GM19395 (cell line): ENCODE measurements around the gene UPB1.

Source experiments
- ATAC-seq: cut with Tn5 transposase; IDR thresholded peaks from one replicate; pipeline ENCODE4 v1.9.1; 2021; ENCODE audit warnings: mild to moderate bottlenecking, moderate library complexity; ENCODE audit not compliant: unreplicated experiment

Gene UPB1

DNA sequence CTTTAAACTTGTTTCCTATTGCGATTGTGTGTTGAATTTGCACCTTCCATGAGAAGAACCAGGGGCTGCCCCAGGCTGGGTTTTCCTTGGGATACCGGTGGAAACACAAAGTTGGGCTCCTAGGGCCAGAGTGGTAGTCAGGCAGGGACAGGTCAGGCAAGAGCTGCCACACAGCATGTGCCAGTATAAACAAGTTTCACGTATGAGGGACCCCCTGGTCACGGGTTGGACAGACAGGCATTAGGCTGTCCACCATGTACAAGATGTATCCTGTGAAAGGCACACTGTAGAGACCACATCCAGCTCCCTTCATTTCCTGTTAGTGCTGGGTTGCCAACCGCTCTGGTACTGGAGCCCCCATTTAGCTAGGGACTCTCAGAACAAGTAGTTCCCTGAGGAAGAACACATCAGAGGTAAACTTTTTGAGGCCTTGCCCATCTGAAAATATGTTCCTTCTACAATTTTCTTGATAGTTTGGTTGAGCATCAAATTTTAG is 8.8 kb downstream of the UPB1 start:
- ATAC-seq: no peak

- ATAC-seq: no peak
Measured at GRCh38 chr22:24504540-24504939, 9.4 kb downstream of the UPB1 start.

DNA sequence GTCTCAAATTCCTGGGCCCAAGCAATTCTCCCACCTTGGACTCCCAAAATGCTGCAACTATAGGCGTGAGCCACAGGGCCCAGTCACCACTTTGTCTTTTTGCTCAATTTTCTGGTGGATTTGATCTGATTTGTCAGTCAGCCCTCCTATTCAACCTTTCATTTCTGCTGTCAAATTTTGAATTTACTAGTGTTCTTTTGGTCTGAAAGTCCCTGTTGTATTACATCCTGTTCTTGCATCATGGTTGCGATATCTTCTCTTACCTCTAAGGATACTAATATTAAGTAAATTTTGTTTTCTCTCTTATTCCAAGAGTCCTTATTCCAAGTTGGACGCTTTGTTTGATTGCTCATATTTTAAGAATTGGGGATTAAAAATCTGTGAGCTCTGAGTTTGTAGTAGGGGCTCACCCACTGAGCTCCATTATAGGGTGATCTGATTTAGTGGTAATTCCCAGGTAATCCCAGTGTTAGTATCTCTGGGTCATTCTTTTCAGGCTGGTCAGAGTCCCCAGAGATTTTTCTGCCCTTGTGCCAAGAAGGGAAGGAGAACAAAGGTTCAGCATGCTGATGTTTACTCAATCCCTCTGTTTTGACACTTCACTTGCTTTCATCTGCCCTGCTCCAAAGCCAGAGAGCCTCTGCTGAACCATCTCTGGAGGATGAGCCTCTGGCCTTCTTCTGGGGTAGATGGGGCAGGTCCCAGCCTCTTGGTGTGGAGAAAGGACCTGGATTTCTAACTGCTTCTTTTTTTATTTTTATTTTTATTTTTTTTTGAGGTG is 10.0 kb downstream of the UPB1 start:
- no peak for ATAC-seq

- no peak for ATAC-seq
Measured at GRCh38 chr22:24506802-24507438, 11.8 kb downstream of the UPB1 start.

GRCh38 chr22:24507716-24508115 is 12.6 kb downstream of the UPB1 start:
- no peak for ATAC-seq

- no peak for ATAC-seq
Measured at GRCh38 chr22:24510637-24511625, 15.8 kb downstream of the UPB1 start.

DNA sequence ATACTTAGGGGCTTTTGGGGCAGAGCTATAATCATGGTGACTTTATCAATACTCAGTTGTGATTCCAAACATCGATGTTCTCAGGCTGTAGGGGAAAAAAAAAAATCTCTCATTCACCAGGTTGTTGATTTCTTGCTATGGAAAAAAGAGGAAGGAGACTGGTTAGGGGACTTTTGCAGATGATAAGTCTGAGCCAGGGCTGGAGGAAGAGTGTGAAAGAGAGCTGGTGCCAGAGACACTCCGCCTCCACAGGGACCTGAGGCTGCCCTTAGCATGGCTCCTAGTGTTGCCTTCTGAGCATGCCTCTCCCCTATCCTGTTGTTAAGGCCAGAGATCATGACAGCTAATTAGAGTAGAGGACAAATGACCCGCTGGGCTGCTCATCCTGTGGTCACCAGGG is 16.9 kb downstream of the UPB1 start:
- no peak for ATAC-seq

GRCh38 chr22:24513378-24514240 is 18.5 kb downstream of the UPB1 start:
- no peak for ATAC-seq

GRCh38 chr22:24514241-24515026 is 19.3 kb downstream of the UPB1 start:
- no peak for ATAC-seq

DNA sequence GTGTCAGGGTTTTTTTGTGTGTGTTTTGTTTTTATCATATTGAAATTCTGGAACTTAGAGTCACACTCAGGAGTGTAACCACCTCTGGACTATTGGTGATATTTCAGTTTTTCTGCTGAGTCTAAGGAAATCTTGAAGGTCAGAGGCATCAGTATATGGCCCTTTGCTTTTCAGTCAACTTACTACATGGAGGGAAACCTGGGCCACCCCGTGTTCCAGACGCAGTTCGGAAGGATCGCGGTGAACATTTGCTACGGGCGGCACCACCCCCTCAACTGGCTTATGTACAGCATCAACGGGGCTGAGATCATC is 19.9 kb downstream of the UPB1 start:
- no peak for ATAC-seq

DNA sequence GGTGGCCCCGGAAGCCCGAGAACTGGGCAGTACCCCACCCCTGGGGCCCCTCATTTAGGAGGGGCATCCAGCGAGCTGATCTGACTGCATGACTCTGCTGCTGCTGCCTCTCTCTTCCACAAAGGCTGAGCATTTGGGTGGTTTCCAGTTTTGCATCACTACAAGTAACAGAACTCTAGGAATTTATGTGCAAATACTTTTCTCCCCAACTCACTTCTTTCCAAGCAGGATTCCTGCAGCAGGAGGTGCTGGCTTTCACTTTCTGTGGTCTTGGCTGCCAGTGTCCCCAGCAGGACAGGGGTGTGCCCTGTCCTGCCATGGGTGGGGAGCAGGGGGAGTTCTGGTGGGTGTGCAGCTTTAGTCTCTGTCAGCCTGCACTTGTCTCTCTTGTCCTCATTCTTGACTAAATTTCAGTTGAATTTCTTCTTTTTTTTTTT is 21.2 kb downstream of the UPB1 start:
- ATAC-seq: no peak

- no peak for ATAC-seq
Measured at GRCh38 chr22:24517446-24517845, 22.3 kb downstream of the UPB1 start.

- ATAC-seq: no peak
Measured at GRCh38 chr22:24518228-24518627, 23.1 kb downstream of the UPB1 start.

DNA sequence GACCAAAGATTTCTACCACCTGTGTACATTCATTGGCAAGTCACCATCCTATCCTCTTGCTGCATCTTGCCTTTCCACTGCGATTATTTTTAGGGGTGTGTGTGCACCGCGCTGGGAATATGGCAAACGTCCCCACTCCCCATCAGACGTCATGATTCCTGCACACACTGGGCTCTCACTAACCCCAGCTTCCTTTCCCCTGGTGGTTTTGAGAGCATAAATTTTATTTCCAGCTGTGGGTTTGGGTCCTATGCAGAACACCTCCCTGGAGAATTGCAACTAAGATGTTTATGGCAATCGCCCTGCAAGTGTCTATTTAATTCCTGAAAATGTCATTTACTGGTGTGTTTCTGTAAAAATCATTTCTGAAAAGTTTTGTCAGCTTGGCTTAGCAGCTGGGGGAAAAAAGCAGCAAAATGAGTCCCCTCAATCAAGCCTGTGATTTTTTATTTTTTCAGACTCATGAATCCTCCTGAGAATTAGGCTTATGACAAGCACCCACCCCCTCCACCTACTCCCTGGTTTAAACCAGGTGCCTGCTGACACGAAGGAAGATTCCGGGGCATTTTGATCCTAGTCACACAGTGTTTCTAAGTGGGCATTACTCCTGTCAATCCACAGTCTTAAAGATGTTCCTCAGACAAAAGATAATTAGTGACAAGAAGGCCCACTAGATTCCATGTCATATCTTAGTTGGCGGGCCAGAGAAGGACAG is 23.8 kb downstream of the UPB1 start:
- ATAC-seq: no peak

GRCh38 chr22:24519496-24519895 is 24.4 kb downstream of the UPB1 start:
- ATAC-seq: no peak

DNA sequence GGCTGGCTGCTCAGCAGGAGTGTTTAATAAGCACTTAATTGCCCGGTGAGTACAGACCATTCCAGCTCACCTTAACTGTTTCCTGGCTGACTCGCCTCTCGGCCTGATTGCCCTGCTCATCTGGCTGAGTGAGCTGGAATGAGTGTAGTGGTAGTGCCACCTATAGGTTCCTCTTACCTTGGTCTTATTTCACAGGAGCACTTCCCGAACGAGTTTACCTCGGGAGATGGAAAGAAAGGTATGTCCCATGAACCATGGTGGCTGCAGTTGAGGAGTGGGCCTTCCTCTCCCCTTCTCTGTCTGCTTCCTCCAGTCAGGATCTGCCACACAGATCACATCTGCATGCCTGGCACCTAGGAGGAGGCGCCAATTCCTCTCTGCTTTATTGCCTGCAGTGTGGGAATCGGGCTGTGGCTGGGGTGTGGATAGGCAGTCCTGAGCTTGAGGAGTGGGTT is 26.7 kb downstream of the UPB1 start:
- no peak for ATAC-seq

DNA sequence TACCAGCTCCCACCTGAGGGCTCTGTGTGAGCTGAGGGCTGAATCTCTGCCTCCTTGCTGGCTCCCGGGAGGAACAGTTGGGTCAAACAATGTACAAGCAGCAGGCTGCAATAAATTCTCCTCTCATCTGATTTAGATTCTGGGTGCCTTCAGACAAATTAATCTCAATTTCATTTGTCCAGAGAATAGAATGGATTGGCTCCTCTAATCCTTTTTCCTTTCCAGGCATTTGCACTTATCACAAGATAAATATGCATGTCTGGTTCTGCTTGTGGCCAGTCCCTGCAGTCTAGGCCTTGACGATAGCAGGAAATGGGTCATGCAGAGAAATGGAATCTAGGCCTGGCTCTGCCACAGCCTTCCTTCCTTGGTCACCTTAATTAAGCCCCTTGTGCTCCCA is 28.7 kb downstream of the UPB1 start:
- no peak for ATAC-seq

- peak; percentile 57 for ATAC-seq
Measured at GRCh38 chr22:24525416-24526037, 30.4 kb downstream of the UPB1 start.
